T-helper 2 cell treated with Interferon-gamma antibody and Interleukin-4, amounts not matched to agents 100 ng/mL and 5 ng/mL, for 36 hours (primary cell): ENCODE measurements around the gene RYR2. TPM values are rescaled to one million over a fixed set of nuclear protein-coding genes. Genes with fewer than 3 reads are reported as not detected.

Source experiments
- intact Hi-C: fragments of 100-400 bp; cut with micrococcal nuclease; formaldehyde crosslinking; loops from one replicate; pipeline ENCODE4 v1.15.1; 2023
- total RNA-seq: library from RNA; stranded (reverse); gene quantifications from 2 replicates; pipeline ENCODE4 v1.2.3, GENCODE V29; 2022

RYR2 gene
- total RNA-seq, 1 donor from 2014 or later: 0.39 TPM

DNA sequence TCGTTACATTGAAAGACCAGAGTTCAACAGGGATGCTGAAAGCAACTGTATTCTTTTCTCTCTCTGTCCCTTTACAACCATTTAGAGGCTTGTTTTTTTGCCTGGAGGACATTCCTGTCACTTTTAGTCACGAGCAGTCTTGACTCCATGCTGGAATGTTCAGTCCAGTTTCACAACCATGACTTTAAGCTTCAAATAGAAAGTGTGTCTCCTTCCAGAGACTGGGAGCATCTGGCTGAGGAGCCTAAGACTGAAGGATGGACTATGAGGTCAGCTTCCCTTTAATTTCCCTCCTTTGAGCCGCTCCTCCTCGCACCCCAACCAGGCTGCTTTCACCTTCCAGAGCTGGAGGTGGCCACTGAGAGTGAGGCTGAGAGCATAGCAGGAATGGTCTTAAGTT lies 10.5 kb upstream of the RYR2 start:
- intact Hi-C loops: no loop called here

GRCh38 chr1:237032029-237032428 lies 10.0 kb upstream of the RYR2 start:
- intact Hi-C loops: no loop called here

- intact Hi-C loops: no loop called here
Observed at GRCh38 chr1:237033061-237033460, 8.9 kb upstream of the RYR2 start.

DNA sequence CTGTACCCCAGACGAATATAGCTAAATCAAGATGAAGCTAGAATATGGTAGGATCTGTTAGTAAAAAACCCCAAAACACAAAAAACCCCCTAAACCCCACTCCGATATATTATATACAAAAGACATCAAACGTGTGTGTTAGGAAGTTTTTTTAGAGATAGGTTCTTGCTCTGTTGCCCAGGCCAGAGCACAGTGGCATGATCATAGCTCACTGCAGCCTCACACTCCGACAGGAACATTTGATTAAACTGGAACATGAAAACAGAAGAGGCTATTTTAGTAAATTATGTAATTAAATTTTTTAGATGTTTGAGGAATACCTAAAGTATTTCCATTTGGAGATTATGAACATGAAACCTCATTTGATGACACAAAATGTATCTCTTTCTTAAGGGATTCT lies 8.2 kb upstream of the RYR2 start:
- intact Hi-C loops: no loop called here

DNA sequence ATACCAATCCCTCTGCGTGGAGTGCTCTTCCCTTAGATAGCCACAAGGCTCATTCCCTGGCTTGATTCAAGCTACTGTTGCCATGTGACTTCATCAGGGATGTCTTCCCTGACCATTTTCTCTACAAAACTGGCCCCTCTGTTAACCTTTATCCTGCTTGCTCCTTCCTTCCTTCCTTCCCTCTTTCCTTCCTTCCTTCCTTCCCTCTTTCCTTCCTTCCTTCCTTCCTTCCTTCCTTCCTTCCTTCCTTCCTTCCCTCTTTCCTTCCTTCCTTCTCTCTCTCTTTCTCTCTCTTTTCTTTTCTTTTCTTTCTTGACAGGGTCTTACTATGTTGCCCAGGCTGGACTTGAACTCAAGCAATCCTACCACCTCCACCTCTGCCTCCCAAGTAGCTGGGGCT lies 6.2 kb upstream of the RYR2 start:
- intact Hi-C loops: no loop called here

DNA sequence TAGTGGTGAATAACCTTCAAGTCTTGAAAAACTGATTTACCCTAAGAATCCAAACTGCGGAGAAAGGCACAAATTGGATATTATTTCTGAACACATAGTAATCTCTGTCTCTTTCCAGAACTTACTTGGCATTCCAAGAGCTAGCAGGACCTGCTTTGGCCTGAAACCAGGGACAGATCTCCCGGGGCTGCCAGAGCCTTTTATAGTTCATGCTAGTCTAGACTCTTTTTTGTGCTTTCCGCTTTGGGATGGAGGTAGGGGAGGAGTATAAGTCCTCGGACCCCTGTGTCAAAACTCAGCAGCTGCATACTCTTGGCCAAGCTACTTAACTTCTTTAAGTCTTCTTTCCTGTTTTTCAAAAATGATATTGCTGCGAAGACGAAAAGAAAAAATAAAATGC lies 3.8 kb upstream of the RYR2 start:
- intact Hi-C loops: no loop called here

- intact Hi-C loops: no loop called here
Observed at GRCh38 chr1:237040823-237041222, 1.2 kb upstream of the RYR2 start.

- intact Hi-C loops: no loop called here
Observed at GRCh38 chr1:237041461-237041794, 556 bp upstream of the RYR2 start.

- intact Hi-C loops: no loop called here
Observed at GRCh38 chr1:237042526-237042891, 525 bp downstream of the RYR2 start.

DNA sequence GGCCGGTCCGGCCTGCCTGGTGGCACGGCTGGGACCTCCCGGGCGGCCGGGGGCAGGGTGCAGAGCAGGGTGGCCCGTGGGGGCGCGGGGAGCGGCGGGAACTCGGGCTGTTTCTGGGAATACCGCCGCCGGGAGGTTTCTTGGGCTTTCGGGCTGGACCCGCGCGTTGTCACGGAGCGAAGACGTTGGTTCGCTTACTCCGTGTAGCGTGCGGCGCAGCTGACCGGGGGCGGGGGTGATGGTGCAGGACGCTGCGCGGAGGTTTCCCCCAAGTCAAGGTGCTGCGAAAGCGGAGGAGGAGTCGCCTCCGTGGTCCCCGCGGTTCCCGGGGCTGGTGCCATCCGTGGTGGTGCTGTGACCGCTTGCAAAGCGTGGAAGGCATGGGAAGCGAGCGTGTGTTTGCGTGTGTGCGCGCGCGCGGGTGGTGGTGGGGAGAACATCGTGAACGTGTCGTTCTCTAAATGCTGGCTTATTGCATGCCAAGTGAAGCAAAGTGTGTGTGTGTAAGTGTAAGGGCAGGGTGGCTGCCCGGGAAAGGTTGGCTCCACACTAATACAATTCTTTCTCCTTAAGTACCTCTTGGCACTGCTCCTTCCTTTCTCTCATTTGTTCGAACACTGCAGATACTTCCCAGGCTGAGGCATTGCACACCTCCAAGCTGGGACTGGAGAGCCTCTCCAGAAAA lies 1.1 kb downstream of the RYR2 start:
- intact Hi-C loops: no loop called here

- intact Hi-C loops: no loop called here
Observed at GRCh38 chr1:237043846-237044636, 2.1 kb downstream of the RYR2 start.

DNA sequence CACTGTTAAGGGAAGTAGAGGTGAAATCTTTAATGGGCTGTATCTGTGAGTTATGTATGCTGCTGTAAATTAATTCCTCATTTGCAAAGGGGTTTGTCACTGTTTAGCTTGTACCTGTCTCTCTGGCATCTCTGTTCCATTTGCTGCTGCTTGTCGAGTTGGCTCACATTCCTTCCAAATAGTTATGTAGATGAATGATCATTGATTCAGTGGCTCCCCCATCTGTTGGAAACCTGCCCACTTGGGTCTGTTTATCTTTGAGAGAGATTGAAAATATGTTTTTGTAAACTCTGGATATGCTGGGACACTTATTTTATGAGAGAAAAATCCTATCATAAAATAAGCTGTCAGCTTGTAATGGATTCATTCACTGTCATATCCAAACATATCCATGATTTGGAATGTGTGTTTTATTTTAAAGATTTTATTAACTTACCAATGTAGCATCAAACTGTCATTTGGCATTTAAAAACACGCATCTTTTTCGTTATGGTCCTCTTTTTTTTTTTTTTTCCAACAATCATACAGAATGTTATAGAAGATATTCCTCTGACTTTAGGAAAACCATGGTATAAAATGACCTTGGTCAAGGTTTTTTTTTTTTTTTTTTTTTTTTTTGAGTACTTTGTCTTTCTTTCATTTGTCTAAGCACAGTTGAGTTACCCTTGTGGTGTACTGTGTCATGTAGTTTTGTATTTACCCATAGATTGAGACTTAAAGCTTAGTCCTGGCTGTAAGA lies 3.5 kb downstream of the RYR2 start:
- intact Hi-C loops: no loop called here

GRCh38 chr1:237048803-237049202 lies 6.8 kb downstream of the RYR2 start:
- intact Hi-C loops: no loop called here

- intact Hi-C loops: no loop called here
Observed at GRCh38 chr1:237050185-237050584, 8.2 kb downstream of the RYR2 start.

DNA sequence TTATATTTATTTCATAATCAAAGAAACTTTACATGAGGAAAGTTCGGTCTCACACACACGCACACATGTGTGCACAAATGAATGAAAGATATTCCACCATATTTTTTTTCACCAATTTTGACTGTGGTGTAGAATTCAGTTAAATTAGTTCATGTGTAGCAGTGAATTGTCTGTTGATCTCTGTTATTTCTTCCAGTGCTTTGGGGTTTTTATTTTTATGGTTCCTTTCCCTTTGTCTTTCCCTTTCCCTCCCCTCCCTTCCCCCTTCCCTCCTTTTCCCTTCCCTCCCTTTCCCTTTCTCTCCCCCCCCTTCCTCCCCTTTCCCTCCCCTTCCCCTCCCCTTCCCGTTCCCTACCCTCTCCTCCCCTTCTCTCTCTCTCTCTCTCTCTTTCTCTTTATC lies 8.9 kb downstream of the RYR2 start:
- intact Hi-C loops: no loop called here

DNA sequence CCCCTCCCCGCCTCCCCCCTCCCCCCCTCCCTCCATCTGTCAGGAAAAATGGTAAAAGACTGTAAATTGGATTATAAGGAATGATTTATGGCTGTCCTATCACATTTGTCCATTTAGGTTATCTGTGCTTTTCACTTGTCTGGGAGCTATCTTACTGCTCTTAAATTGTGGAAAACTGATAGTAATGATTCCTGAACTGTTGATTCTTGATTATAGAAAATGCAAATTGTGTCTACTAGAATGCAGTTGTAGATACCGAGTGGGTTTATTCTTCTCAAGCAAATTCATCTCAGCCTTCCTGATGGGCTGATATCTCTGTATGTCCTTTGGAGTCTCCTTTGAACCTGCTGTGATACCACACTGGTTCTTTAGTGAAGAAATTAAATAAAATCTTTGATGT lies 12.3 kb downstream of the RYR2 start:
- intact Hi-C loops: no loop called here

DNA sequence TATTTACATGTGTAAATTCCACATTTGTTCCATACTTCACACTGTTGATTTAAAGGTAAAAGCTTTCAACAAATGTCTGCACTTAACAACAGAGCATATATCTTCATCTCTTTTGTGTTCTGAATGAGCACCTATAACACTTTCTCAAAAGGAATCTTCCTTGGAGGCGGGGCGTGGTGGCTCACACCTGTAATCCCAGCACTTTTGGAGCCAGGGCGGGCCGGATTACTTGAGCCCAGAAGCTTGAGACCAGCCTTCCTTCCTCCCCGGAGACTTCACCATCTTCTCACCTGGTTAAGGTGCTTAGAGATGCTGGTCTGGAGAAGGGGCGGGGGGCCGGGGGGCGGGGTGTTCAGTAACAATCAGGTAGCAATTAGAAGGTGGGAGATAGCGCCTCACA lies 16.5 kb downstream of the RYR2 start:
- intact Hi-C loops: no loop called here

- intact Hi-C loops: no loop called here
Observed at GRCh38 chr1:237059244-237059643, 17.3 kb downstream of the RYR2 start.

DNA sequence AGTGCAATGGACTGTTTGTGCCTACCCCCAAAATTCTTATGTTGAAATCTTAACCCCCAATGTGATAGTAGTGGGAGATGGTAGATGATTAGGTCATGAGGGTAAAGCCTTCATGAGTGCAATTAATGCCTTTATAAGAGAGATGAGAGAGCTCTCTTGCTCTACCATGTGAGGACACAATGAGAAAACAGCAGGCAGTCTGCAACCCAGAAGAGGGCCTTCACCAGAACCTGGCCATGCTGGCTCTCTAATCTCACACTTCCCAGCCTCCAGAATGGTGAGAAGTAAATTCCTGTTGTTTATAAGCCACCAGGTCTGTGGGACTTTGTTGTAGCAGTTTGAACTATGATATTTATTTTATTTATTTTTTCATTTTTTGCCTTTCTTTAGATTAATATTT lies 21.0 kb downstream of the RYR2 start:
- intact Hi-C loops: no loop called here

DNA sequence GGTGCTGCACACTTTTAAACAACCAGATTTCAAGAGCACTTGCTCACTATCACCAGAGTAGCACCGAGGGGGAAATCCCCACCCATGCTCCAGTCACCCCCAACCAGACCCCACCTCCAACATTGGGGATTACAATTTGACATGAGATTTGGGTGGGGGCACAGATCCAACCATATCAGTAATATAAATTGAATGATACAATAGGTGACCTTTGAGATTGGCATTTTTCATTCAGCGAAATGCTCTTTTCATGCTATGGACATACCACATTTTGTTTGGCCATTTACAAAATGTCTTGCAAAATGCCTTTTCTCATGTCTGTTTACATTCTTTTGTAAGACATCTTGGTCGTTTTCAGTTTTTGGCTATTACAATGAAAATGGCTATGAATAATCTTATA lies 23.9 kb downstream of the RYR2 start:
- intact Hi-C loops: no loop called here

DNA sequence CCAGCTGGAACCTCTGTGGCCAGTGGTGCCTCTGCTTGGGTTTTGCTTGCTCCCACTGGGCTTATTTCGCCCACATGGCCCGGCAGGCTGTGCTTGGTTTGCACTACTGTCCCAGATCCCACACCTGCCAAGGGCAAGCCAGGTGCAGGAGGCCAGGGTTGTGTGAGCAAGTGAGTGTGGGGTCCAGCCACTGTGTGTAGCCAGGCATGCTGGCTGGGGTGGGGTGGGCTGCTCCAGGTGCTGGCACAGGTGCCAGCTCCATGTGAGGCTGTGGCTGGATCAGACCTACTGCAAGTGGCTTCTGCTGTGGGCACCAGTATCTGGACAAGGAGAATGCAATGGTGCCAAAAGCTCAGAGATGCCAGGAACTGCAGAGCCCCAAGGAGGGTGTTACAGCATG lies 28.5 kb downstream of the RYR2 start:
- intact Hi-C loops: no loop called here

GRCh38 chr1:237071641-237072420 lies 29.8 kb downstream of the RYR2 start:
- intact Hi-C loops: no loop called here
